Endothelial cell (in vitro differentiated cells): ENCODE data around the gene GALNT13. TPM values are rescaled to one million over a fixed set of nuclear protein-coding genes. Genes with fewer than 3 reads are reported as not detected.

ENCODE experiments used
- DNase-seq: peaks from one replicate; pipeline ENCODE4 v3.0.0; 2021; ENCODE audit warnings: low spot score
- H3K27ac Mint-ChIP-seq: one replicate; pipeline ENCODE4 v1.8.0; 2021; ENCODE audit warnings: mixed read lengths, inconsistent platforms; ENCODE audit not compliant: unreplicated experiment
- H3K27me3 Mint-ChIP-seq: one replicate; pipeline ENCODE4 v1.8.0; 2021; ENCODE audit warnings: mild to moderate bottlenecking, moderate library complexity, mixed read lengths, inconsistent platforms; ENCODE audit not compliant: unreplicated experiment
- H3K36me3 Mint-ChIP-seq: one replicate; pipeline ENCODE4 v1.8.0; 2021; ENCODE audit warnings: mild to moderate bottlenecking, low read depth, mixed read lengths, inconsistent platforms; ENCODE audit not compliant: unreplicated experiment
- H3K4me1 Mint-ChIP-seq: one replicate; pipeline ENCODE4 v1.8.0; 2021; ENCODE audit warnings: mild to moderate bottlenecking, mixed read lengths, inconsistent platforms; ENCODE audit not compliant: unreplicated experiment
- H3K4me3 Mint-ChIP-seq: one replicate; pipeline ENCODE4 v1.8.0; 2021; ENCODE audit warnings: mild to moderate bottlenecking, mixed read lengths, inconsistent platforms; ENCODE audit not compliant: unreplicated experiment
- H3K9me3 Mint-ChIP-seq: one replicate; pipeline ENCODE4 v1.8.0; 2021; ENCODE audit warnings: mixed read lengths, inconsistent platforms; ENCODE audit not compliant: unreplicated experiment
- total RNA-seq: library from RNA; stranded (reverse); fragmentation: NEBNext Ultra II Directional; extraction: Animal tissue kit (Norgen Biotek cat#: 25700); gene quantifications from one replicate; pipeline ENCODE4 v1.2.1, GENCODE V29; 2021; ENCODE audit not compliant: unreplicated experiment
- TF ChIP-seq, protein P1 (sequence below): fragments of 200-600 bp; sonication (generic); IDR thresholded peaks from one replicate; pipeline ENCODE4 v1.5.0; 2021; ENCODE audit warnings: antibody characterized with exemption; ENCODE audit not compliant: unreplicated experiment

Gene GALNT13
- total RNA-seq, 1 donor from 2014 or later: 26.3 TPM

DNA sequence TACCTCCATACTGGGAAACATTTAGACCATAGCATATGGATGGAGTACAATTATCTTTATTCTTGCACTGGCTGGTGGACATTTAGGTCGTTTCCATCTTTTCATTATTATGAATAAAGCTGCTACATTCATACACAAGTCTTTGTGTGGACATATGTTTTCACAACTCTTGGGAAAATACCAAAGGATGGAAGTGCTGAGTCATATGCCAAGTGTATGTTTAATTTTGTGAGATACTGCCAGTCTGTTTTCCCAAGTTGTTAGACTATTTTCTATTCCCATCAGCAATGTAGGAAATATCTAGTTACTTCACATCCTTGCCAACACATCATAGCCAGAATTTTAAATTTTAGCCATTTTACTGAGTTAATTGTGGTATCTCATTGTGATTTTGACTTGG lies 91.5 kb downstream of the GALNT13 start:
- no peak for DNase-seq
- Mint-ChIP-seq H3K27ac (no peak overlapping the region), H3K27me3 (no peaks in the 10 kb centered on the region), H3K4me3 (no peak overlapping the region), H3K36me3 (peaks cover 11% of the 10 kb centered on the region), H3K9me3 (no peaks in the 10 kb centered on the region), H3K4me1 (peaks cover under 1% of the 10 kb centered on the region)
- TF ChIP-seq, protein P1, sequence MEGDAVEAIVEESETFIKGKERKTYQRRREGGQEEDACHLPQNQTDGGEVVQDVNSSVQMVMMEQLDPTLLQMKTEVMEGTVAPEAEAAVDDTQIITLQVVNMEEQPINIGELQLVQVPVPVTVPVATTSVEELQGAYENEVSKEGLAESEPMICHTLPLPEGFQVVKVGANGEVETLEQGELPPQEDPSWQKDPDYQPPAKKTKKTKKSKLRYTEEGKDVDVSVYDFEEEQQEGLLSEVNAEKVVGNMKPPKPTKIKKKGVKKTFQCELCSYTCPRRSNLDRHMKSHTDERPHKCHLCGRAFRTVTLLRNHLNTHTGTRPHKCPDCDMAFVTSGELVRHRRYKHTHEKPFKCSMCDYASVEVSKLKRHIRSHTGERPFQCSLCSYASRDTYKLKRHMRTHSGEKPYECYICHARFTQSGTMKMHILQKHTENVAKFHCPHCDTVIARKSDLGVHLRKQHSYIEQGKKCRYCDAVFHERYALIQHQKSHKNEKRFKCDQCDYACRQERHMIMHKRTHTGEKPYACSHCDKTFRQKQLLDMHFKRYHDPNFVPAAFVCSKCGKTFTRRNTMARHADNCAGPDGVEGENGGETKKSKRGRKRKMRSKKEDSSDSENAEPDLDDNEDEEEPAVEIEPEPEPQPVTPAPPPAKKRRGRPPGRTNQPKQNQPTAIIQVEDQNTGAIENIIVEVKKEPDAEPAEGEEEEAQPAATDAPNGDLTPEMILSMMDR: no peak

DNA sequence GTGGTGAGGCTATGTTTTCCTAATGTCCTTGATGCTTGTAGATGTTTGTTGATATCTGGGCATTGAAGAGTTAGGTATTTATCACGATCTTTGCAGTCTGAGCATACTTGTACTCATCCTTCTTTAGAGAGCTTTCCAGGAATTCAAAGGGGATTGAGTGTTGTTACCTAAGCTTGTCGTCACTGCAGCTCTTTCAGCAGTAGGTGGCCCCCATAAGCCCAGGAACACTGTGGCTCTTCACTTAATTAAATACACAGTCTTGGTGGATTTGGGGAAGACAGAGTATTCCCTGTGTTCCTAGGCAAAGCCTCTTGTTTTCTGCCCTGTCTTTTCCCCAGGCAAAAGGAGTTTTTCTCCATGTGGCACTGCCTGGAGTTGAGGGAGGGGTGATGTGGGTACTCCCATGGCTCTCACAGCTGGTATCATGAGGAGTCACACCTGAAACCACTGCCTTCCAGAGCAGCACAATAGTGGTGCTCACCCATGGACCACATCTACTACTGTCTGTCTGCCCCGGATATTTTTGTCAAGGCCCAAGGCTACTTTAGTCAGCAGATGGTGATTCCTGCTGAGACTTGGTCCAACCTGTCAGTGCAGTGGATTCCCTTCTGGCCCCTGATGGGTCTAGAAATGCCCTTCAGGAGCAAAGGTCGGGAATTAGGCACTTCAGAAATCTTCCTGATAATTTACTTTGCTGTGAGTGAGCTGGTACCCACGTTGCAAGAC lies 95.7 kb downstream of the GALNT13 start:
- Mint-ChIP-seq H3K9me3 (no peaks in the 10 kb centered on the region), H3K4me1 (peaks cover 3% of the 10 kb centered on the region), H3K27ac (no peak overlapping the region), H3K4me3 (no peak overlapping the region), H3K36me3 (no peaks in the 10 kb centered on the region), H3K27me3 (peaks cover 2% of the 10 kb centered on the region)
- DNase-seq: no peak
- TF ChIP-seq, protein P1: no peak

DNA sequence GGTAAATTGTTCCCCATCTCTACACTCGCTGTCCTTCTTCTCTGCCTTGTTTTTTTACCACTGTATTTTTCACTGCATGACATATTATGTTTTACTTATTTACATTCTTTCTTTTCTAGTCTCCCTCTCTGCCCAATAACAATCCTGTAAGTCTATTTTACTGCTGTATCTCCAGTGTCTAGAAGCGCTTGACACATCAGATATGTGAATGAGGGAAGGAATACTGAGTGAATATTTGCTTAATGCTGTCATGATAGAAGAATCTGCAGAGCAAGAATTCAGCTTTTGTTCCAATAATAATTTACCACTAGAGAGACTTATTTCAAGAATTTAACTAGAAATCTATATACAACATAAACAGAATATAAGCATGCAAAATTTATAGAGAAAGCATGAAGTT lies 99.5 kb downstream of the GALNT13 start:
- Mint-ChIP-seq H3K27me3 (peaks cover 2% of the 10 kb centered on the region), H3K4me3 (no peak overlapping the region), H3K36me3 (no peaks in the 10 kb centered on the region), H3K4me1 (peaks cover 9% of the 10 kb centered on the region), H3K27ac (no peak overlapping the region), H3K9me3 (no peaks in the 10 kb centered on the region)
- DNase-seq: no peak
- TF ChIP-seq, protein P1: no peak

DNA sequence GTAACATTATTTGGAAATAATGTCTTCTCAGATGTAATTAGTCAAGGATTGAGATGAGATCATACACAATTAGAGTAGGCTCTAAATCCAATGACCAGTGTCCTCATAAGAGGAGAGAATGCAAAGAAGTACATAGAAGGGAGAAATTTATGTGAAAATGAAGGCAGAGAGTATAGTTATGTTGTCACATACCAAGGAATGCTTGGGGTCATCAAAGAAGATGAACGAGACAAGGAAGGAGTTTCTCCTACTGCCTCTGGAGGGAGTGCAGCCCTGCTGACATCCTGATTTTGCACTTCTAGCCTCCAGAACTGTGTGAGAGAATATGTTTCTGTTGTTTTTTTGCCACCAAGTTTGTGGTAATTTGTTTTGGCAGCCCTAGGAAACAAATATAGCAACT lies 100.1 kb downstream of the GALNT13 start:
- H3K27me3 Mint-ChIP-seq: peaks cover 2% of the 10 kb centered on the region
- H3K27ac Mint-ChIP-seq: no peak overlapping the region
- no peak overlapping the region for H3K4me3 Mint-ChIP-seq
- peaks cover 9% of the 10 kb centered on the region for H3K4me1 Mint-ChIP-seq
- no peaks in the 10 kb centered on the region for H3K9me3 Mint-ChIP-seq
- TF ChIP-seq, protein P1: no peak
- DNase-seq: no peak
- no peaks in the 10 kb centered on the region for H3K36me3 Mint-ChIP-seq

DNA sequence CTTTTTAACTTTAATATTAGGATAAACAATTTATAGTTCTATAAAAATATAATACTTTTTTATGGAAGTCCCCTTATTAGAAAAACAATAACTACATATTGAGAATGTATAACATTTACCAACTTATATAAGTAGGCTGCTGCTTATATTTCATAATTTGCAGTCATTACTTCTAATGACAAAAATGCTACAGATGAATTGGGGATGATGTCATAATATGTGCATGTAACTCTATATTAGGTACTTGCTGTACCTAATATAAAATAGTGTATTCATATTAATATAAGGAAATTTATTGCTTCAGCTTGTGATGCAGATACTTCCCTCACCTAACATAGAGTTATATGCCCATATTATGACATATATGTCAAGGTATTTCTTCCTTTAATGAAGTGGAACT lies 100.7 kb downstream of the GALNT13 start:
- TF ChIP-seq, protein P1: no peak
- no peak for DNase-seq
- Mint-ChIP-seq H3K36me3 (no peaks in the 10 kb centered on the region), H3K4me3 (no peak overlapping the region), H3K27ac (no peak overlapping the region), H3K27me3 (peaks cover 2% of the 10 kb centered on the region), H3K4me1 (peaks cover 9% of the 10 kb centered on the region), H3K9me3 (no peaks in the 10 kb centered on the region)
